ENCODE measurements around the gene DNAH1.

DNAH1 gene

GRCh38 chr3:52433328-52433995 is 117.3 kb downstream of the DNAH1 start:
- H3K27me3 ChIP-seq: no peaks in the 10 kb centered on the region
- H3K4me1 ChIP-seq: peaks cover 0 to 23% (median 0%) of the 10 kb centered on the region in 4 donors
- TF ChIP-seq CTCF (IDR thresholded peaks at IDR 0.05): no peak
- no peaks in the 10 kb centered on the region for H3K36me3 ChIP-seq
- no peaks in the 10 kb centered on the region for H3K9me3 ChIP-seq
- H3K27ac ChIP-seq: no peak overlapping the region
- H3K4me3 ChIP-seq: no peak overlapping the region
- intact Hi-C loops (cut with DNase I; ENCODE audit: low total_unique reads): no loop called here
- DNase-seq: peak in 1 of 2 donors; percentile 10

GRCh38 chr3:52433996-52434479 is 117.9 kb downstream of the DNAH1 start:
- H3K27me3 ChIP-seq: no peaks in the 10 kb centered on the region
- no peak overlapping the region for H3K4me3 ChIP-seq
- no peak overlapping the region for H3K27ac ChIP-seq
- peaks cover 0 to 24% (median 0%) of the 10 kb centered on the region in 4 donors for H3K4me1 ChIP-seq
- H3K36me3 ChIP-seq: no peaks in the 10 kb centered on the region
- intact Hi-C loops (cut with DNase I; ENCODE audit: low total_unique reads): no loop called here
- DNase-seq: peak in 1 of 2 donors; percentile 29
- no peak for TF ChIP-seq CTCF (IDR thresholded peaks at IDR 0.05)
- no peaks in the 10 kb centered on the region for H3K9me3 ChIP-seq

GRCh38 chr3:52434491-52435115 is 118.5 kb downstream of the DNAH1 start:
- DNase-seq: peak in 1 of 2 donors; percentile 48
- no peaks in the 10 kb centered on the region for H3K9me3 ChIP-seq
- no peaks in the 10 kb centered on the region for H3K36me3 ChIP-seq
- H3K4me3 ChIP-seq: no peak overlapping the region
- TF ChIP-seq CTCF (IDR thresholded peaks at IDR 0.05): no peak
- peaks cover 0 to 24% (median 0%) of the 10 kb centered on the region in 4 donors for H3K4me1 ChIP-seq
- no peak overlapping the region for H3K27ac ChIP-seq
- H3K27me3 ChIP-seq: no peaks in the 10 kb centered on the region
- intact Hi-C loops (cut with DNase I; ENCODE audit: low total_unique reads): no loop called here

GRCh38 chr3:52435246-52436101 is 119.4 kb downstream of the DNAH1 start:
- no peak overlapping the region for H3K4me3 ChIP-seq
- peaks cover 0 to 24% (median 0%) of the 10 kb centered on the region in 4 donors for H3K4me1 ChIP-seq
- no peak for TF ChIP-seq CTCF (IDR thresholded peaks at IDR 0.05)
- no peaks in the 10 kb centered on the region for H3K36me3 ChIP-seq
- H3K9me3 ChIP-seq: no peaks in the 10 kb centered on the region
- peak in 1 of 2 donors; percentile 58 for DNase-seq
- H3K27me3 ChIP-seq: no peaks in the 10 kb centered on the region
- no peak overlapping the region for H3K27ac ChIP-seq
- intact Hi-C loops (cut with DNase I; ENCODE audit: low total_unique reads): no loop called here

GRCh38 chr3:52436500-52437149 is 120.5 kb downstream of the DNAH1 start:
- intact Hi-C loops (cut with DNase I; ENCODE audit: low total_unique reads): no loop called here
- peak in 1 of 2 donors; percentile 51 for DNase-seq
- no peak for TF ChIP-seq CTCF (IDR thresholded peaks at IDR 0.05)
- H3K4me1 ChIP-seq: peaks cover 0 to 24% (median 0%) of the 10 kb centered on the region in 4 donors
- H3K4me3 ChIP-seq: no peak overlapping the region
- H3K27ac ChIP-seq: no peak overlapping the region
- no peaks in the 10 kb centered on the region for H3K9me3 ChIP-seq
- no peaks in the 10 kb centered on the region for H3K36me3 ChIP-seq
- H3K27me3 ChIP-seq: no peaks in the 10 kb centered on the region
